Measurements from ENCODE around the gene F3. TPM values are rescaled to one million over a fixed set of nuclear protein-coding genes. Genes with fewer than 3 reads are reported as not detected.

The F3 gene
- total RNA-seq, 4 donors from 2014 or later, result 3.1 to 10.8 (median 6.3) TPM

DNA sequence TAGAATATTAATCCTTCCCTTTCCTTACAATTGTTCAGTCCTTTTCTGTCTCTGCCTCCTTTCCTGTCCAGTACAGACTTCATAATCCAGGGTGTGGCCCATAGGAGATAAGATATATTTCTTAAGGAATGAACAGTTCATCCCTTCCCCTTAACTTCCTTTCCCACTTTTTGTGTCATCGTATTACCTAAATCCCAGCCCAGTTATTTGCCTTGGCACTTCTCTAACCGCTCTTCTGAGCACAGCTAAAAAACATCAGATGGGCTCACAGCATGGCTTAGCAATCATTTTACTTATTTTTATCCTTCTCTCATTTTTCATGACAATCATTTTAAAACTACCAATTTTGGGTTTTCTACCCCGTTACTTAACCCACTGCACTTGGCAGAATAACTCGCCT is 39.6 kb downstream of the F3 start:
- Histone ChIP-seq H3K27me3 (no peaks in the 10 kb centered on the region), H3K9me3 (no peaks in the 10 kb centered on the region), H3K4me3 (no peak overlapping the region), H3K36me3 (peaks cover 0 to 44% of the 10 kb centered on the region in 2 donors), H3K27ac (no peak overlapping the region), H3K4me1 (no peaks in the 10 kb centered on the region)
- TF ChIP-seq POLR2A (IDR thresholded peaks at IDR 0.05) (no peak), CTCF (IDR thresholded peaks at IDR 0.05 in 4 of 5, conservative IDR thresholded peaks at IDR 0.05 in 1 of 5) (no peak)
- in situ Hi-C loops (cut with MboI; ENCODE audit: low sequenced_read_pairs in 4 of 4) (loop anchor here in 1 of 4 donors (25.0 kb wide), 1 partner anchor 535 kb away; no protein-coding TSS in a partner anchor), intact Hi-C loops (cut with DNase I; ENCODE audit: low total_unique reads) (no loop called here)
- no peak for ATAC-seq
- DNase-seq, result no peak

GRCh38 chr1:94501426-94501825 is 40.1 kb downstream of the F3 start:
- intact Hi-C loops (cut with DNase I; ENCODE audit: low total_unique reads), result no loop called here
- Histone ChIP-seq H3K4me3 (no peak overlapping the region), H3K4me1 (no peaks in the 10 kb centered on the region), H3K27ac (no peak overlapping the region), H3K36me3 (peaks cover 0 to 40% of the 10 kb centered on the region in 2 donors), H3K9me3 (no peaks in the 10 kb centered on the region), H3K27me3 (no peaks in the 10 kb centered on the region)
- DNase-seq (no peak), ATAC-seq (no peak)
- in situ Hi-C loops (cut with MboI; ENCODE audit: low sequenced_read_pairs in 4 of 4), result loop anchor here in 1 of 4 donors (25.0 kb wide), 1 partner anchor 536 kb away; no protein-coding TSS in a partner anchor
- TF ChIP-seq CTCF (IDR thresholded peaks at IDR 0.05 in 4 of 5, conservative IDR thresholded peaks at IDR 0.05 in 1 of 5) (no peak), POLR2A (IDR thresholded peaks at IDR 0.05) (no peak)

DNA sequence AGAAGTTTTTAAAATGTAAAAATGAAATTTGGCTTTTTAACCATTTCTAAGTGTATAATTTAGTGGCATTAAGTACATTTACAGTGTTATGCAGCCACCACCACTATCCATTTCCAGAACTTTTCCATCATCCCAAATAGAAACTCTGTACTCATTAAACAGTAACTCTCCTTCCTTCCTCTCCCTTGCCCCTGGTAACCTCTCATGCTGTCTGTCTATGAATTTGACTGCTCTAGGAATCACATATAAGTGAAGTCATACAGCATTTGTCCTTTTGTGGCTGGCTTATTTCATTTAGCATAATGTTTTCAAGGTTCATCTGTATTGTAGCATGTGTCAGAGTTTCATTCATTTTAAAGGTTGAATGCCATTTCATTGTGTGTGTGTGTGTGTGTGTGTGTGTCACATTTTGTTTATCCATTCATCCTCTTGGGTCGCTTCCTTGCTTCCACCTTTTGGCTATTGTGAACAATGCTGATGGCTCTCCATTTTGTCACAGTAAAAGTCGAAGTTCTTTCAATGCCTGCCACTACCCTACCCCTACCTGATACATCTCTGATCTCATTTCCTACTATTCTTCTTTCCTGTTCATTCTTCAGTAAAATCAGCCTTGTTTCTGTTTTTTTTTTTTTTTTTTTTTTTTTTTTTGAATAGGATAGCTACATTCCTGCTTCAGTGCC is 45.3 kb downstream of the F3 start:
- ATAC-seq, result no peak
- H3K27ac ChIP-seq, result no peak overlapping the region
- H3K9me3 ChIP-seq, result no peaks in the 10 kb centered on the region
- H3K27me3 ChIP-seq, result no peaks in the 10 kb centered on the region
- no peak for DNase-seq
- H3K4me1 ChIP-seq, result no peaks in the 10 kb centered on the region
- peaks cover 4 to 36% of the 10 kb centered on the region in 2 donors for H3K36me3 ChIP-seq
- no peak overlapping the region for H3K4me3 ChIP-seq
- in situ Hi-C loops (cut with MboI; ENCODE audit: low sequenced_read_pairs in 4 of 4) (loop anchor here in 1 of 4 donors (25.0 kb wide), 1 partner anchor 541 kb away; no protein-coding TSS in a partner anchor), intact Hi-C loops (cut with DNase I; ENCODE audit: low total_unique reads) (no loop called here)
- TF ChIP-seq CTCF (IDR thresholded peaks at IDR 0.05 in 4 of 5, conservative IDR thresholded peaks at IDR 0.05 in 1 of 5) (no peak), POLR2A (IDR thresholded peaks at IDR 0.05) (no peak)

DNA sequence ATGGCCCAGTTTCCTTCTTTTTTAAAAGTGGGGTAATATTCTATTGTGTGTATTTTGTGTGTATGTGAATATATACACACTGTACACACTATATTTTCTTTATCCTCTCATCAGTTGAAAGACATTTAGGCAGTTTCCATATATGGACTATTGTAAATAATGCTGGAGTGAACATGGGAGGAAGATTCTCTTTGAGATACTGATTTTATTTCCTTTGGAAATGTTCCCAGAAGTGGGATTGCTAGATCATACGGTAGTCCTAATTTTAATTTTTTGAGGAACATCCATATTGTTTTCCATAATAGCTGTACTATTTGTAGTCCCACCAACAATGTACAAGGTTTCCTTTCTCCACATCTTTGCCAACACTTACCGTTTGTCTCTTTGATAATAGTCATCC is 51.0 kb downstream of the F3 start:
- in situ Hi-C loops (cut with MboI; ENCODE audit: low sequenced_read_pairs in 4 of 4), result loop anchor here in 1 of 4 donors (25.0 kb wide), 1 partner anchor 547 kb away; no protein-coding TSS in a partner anchor
- Histone ChIP-seq H3K4me3 (no peak overlapping the region), H3K36me3 (peaks cover 8 to 46% of the 10 kb centered on the region in 2 donors), H3K27ac (no peak overlapping the region), H3K4me1 (no peaks in the 10 kb centered on the region), H3K9me3 (no peaks in the 10 kb centered on the region), H3K27me3 (no peaks in the 10 kb centered on the region)
- no peak for ATAC-seq
- no peak for TF ChIP-seq POLR2A (IDR thresholded peaks at IDR 0.05)
- TF ChIP-seq CTCF (IDR thresholded peaks at IDR 0.05 in 4 of 5, conservative IDR thresholded peaks at IDR 0.05 in 1 of 5), result no peak
- no peak for DNase-seq
- intact Hi-C loops (cut with DNase I; ENCODE audit: low total_unique reads), result no loop called here

Data from gastrocnemius medialis (tissue), 4 donors.